Stimulated activated CD8-positive, alpha-beta memory T cell treated with anti-CD3 and anti-CD28 coated beads, Interleukin-15, amount 100 ng/mL, for 48 hours (primary cell): ENCODE data around the gene SPEF1.
A peak's percentile ranks its signal among the peaks of the same experiment; 100 is the strongest.

Experiments used
- DNase-seq, 2 donors: peaks; one replicate each; pipeline ENCODE4 v3.0.0-alpha.2; 2020; ENCODE audit warnings: low read depth in 2 of 2

SPEF1 gene

DNA sequence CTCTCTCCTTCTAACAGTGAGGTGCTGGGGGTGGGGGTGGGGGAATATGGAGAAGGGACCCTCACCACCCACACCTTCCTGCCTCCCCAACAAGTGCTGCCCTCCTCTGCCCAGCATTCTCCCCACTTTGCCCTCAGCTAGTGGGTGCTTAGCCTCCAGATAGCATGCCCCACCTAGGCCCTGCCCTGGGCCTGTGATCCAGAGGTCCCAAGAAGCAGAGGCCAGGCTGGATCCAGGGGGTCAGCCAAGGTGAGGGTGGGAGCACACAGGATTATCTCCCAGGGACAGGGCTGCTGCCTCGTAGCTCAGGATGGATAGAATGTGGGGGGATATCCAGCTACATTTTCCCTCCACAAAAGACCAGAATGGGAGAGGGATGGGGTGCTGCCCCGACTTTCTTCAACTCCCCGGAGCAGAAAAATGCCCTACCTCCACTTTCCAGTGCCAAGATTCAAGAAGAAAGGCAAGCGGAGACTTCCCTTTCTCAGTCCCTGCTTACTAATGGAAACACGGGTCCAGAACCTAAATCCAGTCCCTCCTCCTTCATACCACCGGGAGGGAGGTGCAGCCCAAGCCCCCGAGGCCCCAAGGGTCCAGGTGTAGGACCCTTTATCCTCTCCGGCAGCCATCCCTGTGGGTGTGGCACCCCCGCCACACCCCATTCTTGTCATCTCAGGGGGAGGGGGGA, 14.7 kb downstream of the SPEF1 start:
- DNase-seq: no peak

DNA sequence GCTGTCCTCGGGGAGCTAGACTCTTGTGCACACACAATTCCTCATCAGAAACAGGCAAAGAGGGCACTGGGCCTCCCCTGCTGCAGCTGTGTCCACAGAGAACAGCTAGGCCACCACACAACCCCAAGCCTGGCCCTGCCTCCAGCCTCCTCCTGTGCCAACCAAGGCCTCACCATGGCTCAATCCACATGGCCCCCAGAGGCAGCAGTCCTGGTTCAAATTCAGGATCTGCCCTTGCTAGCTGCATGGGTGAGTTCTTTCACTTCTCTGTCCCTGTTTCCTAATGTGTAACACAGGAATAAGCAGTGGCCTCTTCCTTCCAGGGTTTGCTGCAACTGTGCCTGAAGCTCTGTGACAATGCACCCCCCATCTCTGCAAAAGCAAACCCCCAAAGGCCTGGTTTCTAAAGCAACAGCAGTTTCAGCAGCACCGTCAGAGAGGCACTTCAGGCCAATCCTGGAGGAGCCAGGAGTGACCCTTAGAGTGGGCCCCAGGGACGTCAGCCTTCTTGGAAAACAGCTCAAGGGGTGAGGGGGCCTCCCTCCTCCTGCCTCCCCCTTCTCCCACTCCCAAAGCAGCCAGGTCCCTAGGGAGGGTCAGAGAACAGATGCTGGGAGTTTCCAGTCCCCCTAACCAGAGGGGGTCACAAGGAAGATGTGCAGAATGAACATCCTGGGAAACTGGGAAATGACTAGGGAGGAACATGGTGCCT, 15.9 kb downstream of the SPEF1 start:
- DNase-seq: no peak

DNA sequence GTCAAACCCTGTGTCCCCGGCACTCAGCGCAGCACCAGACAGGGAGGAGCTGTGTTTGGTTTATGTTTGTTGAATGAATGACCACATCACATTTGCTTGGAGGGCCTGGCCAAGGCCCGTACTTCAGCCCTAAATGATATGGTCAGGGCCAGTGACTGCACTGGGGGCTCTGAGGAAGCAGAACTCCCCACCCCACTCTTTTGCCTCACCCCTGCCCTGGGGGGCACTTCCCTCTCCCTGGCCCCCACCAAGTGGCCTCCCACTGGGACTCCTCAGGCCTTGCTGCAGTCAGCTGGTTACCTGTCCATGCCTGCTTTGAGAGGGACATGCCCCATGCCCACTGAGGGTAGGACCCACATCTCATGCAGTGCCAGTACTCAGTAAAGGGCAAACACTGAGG, 16.6 kb downstream of the SPEF1 start:
- DNase-seq: no peak

DNA sequence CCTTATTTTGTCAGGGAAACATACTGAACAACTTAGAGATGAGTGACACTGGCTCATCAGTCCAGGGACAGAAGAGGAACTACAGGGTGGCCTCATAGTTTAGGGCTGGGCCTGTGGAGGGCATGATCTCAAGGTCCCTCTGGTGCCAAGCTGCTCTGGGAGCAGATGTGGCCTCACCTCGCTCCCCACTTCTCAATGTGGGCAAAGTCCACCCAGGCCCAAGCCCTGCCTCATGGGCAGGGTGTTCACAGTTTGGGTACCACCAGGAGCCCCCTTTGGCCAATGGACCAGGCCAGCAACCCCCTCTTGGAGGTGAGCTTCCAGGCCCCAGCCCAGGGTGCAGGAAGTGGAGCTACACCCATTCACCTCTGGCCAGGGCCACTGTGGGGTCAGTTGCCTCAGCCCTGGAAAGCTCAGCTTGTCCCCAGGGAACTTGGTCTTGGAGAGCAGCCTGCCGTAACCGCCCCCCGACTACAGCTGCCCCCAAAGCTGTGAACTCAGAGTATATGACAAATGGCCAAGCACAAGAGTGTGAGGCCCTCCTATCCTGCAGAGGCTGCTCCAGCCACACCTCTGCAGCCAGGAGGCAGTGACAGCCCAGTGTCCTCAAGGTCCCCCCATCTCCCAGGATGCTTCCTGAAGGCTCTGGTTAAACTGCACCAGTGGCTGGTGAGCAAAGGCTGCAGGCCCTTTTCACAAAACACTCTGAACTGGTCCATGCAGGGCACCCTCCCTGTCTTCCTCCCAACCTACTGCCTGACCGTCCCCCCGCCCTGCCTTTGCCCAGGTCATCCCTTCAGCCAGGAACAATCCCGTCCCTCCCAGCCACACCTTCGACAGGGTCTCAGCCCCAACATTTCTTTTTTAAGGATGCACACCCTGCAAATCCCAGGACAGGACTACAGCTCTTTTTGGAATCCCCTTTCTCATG, 17.3 kb downstream of the SPEF1 start:
- no peak for DNase-seq

DNA sequence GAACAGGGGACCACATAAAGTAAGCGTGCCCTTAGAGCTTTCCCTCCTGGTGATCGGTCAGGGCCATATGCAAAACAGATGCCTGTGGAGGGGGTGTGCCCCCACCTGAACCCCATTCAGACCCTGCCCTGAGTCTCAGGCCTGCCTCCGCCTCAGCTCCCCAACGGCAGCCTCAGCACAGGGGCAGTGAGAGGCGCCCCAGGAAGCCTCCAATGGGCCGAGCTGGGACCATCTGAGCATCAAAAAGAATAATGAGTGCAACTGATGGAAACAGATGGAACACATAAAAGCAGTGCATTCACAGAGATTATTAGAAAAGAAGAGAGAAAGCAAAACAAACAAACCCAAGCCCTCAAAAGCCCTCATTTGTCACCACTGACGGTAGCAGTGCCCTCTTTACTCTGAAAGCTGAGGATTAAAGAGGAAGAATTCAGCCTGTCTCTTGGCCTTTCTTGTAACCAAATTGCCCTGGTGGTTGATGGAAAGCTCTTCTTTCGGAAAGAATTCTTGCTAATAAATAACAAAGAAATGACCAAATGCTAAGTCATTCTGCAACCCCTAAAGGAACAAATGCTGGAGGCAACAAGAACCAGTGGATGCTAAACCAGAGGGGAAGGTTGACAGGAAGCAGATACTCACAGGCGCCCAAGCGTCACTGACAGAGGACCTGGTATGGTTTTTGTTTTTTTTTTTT, 20.4 kb downstream of the SPEF1 start:
- DNase-seq: no peak

DNA sequence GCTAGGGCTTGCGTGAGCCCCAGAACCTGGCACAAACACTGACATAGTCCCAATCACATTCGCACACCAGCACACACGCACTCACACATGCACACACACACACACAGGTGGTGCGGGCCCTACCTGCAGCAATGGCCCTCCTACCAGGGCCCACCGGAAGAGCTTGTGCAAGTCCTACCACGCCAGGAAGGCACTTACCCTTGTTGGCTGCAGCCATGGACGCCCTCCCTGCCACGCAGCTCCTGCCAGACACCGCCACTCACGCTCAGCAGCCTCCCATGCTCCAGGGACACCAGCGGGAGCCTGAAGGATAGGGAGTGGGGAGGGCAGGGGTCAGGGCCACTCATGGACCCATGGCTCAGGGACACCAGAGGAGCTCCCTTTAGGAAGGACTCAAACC, 21.4 kb downstream of the SPEF1 start:
- DNase-seq: no peak

DNA sequence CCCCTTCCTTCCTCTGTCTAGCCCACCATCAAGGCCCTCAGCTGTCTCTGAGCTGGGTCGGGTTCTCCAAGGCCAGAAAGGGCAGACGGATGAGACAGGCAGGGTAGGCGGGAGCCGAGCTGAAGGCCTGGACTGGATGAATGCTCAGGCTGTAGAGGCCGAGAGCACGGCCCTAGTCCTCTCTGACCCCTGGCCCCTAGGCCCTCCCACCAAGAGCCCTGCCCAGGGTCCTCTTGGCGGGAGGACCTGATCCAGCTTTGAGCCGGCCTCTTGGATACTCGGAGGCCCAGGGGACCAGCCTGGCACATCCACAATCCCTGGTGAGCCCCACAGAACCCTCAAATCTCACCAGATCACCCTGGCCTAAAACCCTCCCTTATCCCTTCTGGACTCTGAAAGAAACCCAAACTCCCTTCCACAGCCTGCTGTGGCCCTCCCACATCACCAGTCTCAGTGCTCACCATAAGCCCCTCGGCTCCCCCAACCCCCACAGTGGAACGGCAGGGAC, 21.9 kb downstream of the SPEF1 start:
- no peak for DNase-seq

DNA sequence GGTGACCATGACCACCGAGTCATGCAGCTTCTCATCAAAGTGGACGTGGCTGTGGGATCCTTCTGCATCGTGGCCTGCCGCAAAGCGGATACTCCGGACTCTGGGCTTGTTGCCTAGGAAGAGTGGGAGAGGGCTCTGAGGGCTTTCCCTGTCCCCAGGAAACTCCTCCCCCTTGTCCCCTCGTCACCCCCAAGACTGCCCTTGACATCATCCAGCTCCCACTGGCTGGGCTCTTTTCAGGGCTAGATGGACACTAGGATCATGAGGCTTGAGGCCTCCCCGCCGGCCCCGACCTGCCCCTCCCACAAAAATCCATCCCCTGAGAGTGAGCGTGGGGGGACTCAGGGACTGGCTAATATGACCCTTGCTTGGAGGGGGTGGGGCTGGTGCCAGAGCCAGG, 22.7 kb downstream of the SPEF1 start:
- no peak for DNase-seq

DNA sequence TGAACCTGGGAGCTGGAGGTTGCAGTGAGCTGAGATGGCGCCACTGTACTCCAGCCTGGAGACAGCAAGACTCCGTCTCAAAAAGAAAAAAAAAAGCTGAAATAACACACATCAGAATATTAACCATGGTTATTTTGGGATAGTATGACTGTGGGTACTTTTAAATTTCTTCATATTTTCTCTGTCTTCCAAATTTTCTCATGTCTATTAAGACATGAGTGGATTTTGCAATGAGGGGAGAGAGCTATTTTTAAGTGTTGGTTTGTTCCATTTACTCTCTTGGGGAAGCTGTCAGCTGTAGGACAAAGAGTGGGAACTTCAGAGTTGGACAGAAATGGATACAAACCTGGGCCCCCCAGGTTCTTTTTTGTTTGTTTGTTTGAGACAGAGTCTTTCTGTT, 24.0 kb downstream of the SPEF1 start:
- DNase-seq: no peak

DNA sequence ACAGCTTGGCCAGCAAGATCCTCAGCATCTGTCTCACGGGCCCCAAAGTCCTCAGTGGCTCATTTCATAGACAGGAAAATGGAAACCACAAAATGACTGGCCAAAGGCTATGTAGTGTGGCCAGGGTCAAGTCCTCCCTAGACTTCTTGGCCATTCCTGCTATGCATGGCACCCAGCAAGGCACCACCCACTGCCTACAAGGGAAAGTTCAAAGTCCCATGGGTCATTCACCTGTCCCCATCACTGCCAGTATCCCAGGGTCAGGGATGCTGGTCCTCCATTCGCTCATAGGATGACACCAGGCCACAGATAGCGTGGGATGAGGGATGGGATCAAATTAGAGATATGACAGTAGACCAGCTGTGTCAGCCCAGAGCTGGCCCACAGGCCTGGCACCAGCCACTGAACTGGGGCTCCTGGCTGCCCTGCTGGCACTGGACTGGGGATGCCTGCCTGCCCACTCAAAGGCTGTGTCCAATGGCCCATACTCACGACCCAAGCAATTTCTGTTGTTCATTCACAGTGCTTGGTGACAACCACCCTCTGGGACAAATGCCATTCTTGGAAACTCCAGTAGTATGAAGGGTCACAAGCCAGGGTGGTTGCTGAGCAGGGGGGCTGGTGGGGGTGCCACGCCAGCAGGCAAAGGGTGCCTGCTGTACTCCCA, 25.3 kb downstream of the SPEF1 start:
- no peak for DNase-seq

DNA sequence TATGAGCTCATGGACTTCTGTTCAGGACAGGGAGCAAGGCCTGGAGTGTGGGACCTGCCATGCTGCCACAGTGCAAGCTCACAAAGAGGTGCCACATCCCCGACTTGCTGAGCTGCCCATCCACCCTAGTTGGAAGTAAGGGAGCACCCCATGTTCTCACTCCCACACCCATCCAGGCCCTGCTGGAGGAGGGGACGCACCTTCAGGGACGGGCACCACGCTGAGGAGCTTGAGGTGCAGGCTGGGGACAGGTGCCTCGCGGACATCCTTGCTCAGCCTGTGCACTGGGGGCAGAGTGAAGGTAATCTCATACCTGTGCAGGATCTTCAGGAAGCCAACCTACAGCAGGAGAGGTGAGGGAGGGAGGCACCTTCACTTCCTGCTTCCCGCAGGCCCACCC, 26.0 kb downstream of the SPEF1 start:
- DNase-seq: no peak

DNA sequence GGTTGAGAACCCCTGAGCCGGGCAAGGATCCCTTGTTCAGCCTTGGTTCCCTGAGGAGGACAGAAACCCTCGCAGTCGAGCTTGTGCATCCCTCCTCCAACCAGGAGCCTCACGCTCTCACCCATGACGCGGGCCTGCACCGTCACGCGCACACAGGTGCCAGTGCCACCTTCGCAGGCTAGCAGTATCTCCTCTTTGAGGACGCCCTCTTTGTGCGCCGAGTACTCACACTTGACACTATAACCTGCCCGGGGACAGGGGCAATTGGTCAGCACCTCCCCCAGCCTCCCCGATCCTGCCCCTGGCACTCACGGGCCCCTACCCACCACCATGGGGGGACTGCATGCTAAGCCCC, 27.0 kb downstream of the SPEF1 start:
- no peak for DNase-seq

DNA sequence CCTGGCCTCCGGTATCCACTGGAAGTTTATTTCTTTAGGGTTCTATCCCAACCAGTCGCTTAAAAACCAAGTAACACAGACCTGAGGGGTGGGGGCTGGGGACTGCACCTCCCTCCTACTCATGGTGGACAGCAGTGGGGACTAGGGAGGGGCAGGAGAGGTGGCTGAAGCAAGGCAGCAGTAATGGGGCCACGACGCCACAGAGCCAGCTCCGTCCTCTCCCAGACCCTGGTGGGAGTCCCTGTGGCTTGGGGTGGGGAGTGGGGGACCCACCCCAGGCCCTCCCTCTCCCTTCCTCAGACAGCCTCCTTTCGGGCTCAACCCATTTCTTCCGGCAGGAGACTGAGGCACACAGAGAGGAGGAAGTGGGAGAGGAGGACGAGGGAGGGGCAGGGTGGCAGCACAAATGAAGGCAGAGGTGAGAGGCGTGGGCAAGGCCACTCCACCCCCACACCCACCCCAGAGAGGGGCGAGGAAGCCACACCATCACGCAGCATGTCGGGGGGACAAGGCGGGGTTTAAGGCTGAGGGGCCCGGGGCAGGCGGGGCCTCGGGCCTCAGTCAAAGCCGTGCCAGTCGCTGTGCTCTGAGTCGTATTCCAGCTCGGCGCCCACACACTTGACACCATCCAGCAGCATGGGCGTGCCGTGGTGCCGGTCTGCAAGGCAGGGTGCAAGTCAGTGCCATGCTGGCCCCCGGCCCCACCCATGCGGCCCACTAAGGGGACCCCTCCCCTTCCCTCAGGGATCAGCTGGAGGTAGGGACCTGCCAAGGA, 27.6 kb downstream of the SPEF1 start:
- no peak for DNase-seq

DNA sequence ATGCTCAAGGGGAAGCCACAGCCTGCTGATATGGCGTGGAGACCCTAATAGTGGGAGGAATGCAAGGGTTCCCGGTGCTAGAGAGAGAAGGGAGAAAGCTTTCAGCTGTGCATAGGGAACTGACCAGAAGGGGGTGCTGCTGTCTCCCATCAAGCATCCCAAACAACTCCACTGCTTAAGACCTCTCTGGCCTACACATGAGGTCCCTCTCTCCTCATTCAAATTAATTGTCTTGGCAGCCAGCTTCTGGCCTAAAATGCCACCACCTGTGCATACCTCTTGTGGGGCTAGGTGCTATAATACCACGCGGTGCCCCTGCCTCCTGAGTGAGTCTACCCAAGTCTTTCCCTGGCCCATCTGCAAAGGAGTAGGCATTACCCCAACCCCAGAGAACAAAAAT, 28.1 kb downstream of the SPEF1 start:
- no peak for DNase-seq

DNA sequence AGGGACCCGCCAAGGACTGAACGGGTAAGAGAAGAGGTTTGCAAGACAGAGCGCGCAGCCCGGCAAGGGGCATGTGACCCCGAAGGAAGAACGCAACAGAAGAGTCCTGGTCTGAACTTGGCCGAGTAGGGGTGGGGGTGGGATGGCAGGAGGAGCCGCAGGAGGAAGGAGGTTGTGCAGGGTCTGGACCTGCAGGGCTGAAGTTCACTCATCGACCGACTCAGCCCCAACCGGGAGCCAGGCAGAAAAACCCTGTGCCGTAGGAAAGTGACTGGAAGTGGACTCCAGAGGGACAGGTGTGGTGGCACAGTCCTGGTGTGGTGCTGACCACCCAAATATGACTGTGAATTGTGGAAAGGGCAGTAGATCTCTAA, 28.9 kb downstream of the SPEF1 start:
- no peak for DNase-seq

DNA sequence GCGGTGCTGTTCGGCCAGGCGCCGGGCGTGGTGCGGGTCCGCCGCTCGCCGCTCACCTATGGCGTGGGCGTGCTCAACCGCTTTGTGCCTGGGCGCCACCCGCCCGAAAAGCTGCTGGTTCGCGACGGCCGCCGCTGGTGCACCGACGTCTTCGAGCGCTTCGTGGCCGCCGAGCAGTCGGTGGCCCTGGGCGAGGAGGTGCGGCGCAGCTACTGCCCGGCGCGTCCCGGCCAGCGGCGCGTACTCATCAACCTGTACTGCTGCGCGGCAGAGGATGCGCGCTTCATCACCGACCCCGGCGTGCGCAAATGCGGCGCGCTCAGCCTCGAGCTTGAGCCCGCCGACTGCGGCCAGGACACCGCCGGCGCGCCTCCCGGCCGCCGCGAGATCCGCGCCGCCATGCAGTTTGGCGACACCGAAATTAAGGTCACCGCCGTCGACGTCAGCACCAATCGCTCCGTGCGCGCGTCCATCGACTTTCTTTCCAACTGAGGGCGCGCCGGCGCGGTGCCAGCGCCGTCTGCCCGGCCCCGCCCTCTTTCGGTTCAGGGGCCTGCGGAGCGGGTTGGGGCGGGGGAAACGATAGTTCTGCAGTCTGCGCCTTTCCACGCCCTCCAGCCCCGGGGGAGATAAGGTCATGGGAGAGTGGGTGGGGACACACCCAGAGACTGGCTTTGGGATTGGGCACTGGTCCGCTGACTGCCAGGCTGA, 29.4 kb downstream of the SPEF1 start:
- DNase-seq: peak; percentile 42 to 45

DNA sequence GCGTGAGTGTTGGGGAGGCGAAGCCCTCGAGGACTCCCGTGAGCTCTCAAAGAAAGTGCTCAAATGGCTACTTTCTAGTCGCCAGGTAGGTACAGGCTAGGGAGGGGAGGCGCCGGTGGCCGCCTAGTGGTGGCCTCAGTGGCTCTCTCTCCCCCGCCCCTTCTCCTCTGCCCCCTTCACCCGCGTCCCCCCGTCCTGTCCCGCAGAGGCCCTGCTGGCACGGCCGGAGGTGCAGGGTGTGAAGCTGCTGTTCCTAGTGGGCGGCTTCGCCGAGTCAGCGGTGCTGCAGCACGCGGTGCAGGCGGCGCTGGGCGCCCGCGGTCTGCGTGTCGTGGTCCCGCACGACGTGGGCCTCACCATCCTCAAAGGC, 30.0 kb downstream of the SPEF1 start:
- DNase-seq: no peak

DNA sequence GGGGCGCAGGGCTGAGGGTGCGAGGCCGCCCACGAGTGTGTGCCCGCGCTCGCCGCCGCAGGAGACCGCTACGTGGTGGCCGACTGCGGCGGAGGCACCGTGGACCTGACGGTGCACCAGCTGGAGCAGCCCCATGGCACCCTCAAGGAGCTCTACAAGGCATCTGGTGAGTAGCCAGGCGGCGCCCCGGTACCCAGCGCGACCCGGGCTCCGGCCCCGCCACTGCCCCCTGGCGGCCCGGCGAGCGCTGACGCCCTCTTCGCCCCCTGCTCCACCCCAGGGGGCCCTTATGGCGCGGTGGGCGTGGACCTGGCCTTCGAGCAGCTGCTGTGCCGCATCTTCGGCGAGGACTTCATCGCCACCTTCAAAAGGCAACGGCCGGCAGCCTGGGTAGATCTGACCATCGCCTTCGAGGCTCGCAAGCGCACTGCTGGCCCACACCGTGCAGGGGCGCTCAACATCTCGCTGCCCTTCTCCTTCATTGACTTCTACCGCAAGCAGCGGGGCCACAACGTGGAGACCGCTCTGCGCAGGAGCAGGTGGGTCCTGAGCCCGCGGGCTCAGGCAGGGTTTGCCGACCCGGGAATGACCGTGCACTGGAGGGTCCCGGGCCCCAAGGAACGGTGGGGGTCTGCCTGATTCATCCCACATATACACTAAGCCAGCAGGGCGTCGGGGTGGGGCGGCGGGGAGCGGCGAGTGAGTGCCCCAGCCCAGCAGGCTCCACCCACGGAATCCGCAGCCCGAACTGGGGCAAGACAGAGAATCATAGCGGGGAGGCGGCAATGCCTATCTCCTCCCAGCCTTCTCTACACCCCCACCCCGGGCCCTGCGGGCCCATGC, 31.3 kb downstream of the SPEF1 start:
- DNase-seq: peak; percentile 15 to 37

DNA sequence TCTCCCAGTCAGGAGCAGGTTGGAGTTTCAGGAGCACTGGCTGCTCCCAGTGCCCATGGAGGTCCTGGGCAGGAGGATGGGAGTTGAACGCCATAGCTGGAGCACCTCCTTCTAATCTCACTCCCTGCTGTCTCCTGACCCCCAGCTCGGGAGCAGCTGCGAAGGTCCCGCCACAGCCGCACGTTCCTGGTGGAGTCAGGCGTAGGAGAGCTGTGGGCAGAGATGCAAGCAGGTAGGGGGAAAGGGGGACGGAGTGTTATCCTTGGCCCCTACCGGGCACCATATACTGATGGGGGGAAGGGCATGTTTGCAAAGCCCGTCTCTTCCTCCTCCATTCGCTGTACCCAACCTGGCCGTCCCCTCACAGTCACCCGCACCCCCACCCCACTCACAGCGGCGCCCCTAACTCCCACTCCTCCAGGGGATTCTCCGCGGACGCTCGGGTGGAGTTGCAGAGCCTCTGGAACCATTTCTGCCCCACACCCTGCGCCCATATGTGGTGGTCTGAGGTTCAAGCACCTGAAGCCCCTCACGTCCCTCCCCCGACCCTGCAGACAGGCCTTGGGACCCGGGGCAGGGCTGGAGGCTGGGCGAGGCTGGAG, 32.1 kb downstream of the SPEF1 start:
- no peak for DNase-seq
